ENCODE results near the gene POLR2E.

- TF ChIP-seq CTCF (IDR thresholded peaks at IDR 0.05; ENCODE audit: control extremely low read depth in 1 of 3, insufficient read depth in 1 of 3, low read depth in 1 of 3, low read length in 3 of 3) = no peak
- no peak for TF ChIP-seq MAX (IDR thresholded peaks at IDR 0.05)
- no peak for TF ChIP-seq TAF7 (optimal IDR thresholded peaks at IDR 0.05; ENCODE audit: borderline replicate concordance, low read depth, low read length)
- no peak for TF ChIP-seq USF2 (IDR thresholded peaks at IDR 0.05; ENCODE audit: low read length)
- no peak for TF ChIP-seq CEBPB (IDR thresholded peaks at IDR 0.05; ENCODE audit: low read depth, low read length)
- no peak for TF ChIP-seq E2F6 (IDR thresholded peaks at IDR 0.05)
- no peak for TF ChIP-seq JUN (IDR thresholded peaks at IDR 0.05; ENCODE audit: low read depth, low read length)
- TF ChIP-seq NANOG (IDR thresholded peaks at IDR 0.05; ENCODE audit: insufficient read depth, low read depth, low read length, poor library complexity, severe bottlenecking) = no peak
- peak; percentile 87 for TF ChIP-seq SP1 (IDR thresholded peaks at IDR 0.05; ENCODE audit: low read depth, low read length)
- no peak for TF ChIP-seq MAFK (IDR thresholded peaks at IDR 0.05; ENCODE audit: low read depth, low read length)
Observed at GRCh38 chr19:1045247-1045603, 50.0 kb downstream of the POLR2E start.
